ENCODE results near the gene OSBPL10.
A peak's percentile ranks its signal among the peaks of the same experiment; 100 is the strongest.
"Not testable (repeated sequence)": the region's sequence is repeated elsewhere in the genome, so short reads cannot be mapped to it uniquely, and the experiment has no call there.

OSBPL10 gene

GRCh38 chr3:31868236-31868635 is 112.8 kb downstream of the OSBPL10 start:
- H3K9ac ChIP-seq (ENCODE audit: low read length), result no peak overlapping the region
- TF ChIP-seq, protein P1, sequence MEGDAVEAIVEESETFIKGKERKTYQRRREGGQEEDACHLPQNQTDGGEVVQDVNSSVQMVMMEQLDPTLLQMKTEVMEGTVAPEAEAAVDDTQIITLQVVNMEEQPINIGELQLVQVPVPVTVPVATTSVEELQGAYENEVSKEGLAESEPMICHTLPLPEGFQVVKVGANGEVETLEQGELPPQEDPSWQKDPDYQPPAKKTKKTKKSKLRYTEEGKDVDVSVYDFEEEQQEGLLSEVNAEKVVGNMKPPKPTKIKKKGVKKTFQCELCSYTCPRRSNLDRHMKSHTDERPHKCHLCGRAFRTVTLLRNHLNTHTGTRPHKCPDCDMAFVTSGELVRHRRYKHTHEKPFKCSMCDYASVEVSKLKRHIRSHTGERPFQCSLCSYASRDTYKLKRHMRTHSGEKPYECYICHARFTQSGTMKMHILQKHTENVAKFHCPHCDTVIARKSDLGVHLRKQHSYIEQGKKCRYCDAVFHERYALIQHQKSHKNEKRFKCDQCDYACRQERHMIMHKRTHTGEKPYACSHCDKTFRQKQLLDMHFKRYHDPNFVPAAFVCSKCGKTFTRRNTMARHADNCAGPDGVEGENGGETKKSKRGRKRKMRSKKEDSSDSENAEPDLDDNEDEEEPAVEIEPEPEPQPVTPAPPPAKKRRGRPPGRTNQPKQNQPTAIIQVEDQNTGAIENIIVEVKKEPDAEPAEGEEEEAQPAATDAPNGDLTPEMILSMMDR (IDR thresholded peaks at IDR 0.05; ENCODE audit: low read depth, low read length), result no peak
- TF ChIP-seq EZH2phosphoT487 (IDR thresholded peaks at IDR 0.05; ENCODE audit: low read depth), result no peak
- no peak overlapping the region for H3K4me3 ChIP-seq (ENCODE audit: low read length)
- H3K9me3 ChIP-seq (ENCODE audit: insufficient read depth, low read length), result no peaks in the 10 kb centered on the region
- no peak overlapping the region for H2AFZ ChIP-seq (ENCODE audit: low read depth, low read length)
- H4K20me1 ChIP-seq (ENCODE audit: insufficient read depth, low read length), result no peaks in the 10 kb centered on the region
- peaks cover 26% of the 10 kb centered on the region for H3K4me1 ChIP-seq (ENCODE audit: low read length)
- no peak overlapping the region for H3K27ac ChIP-seq (ENCODE audit: low read length)
- H3K27me3 ChIP-seq (ENCODE audit: low read depth, low read length), result no peaks in the 10 kb centered on the region
- peaks cover under 1% of the 10 kb centered on the region for H3K36me3 ChIP-seq (replicated peaks; ENCODE audit: low read depth, low read length)
- H3K79me2 ChIP-seq (ENCODE audit: low read length), result no peaks in the 10 kb centered on the region
- H3K4me2 ChIP-seq (ENCODE audit: low read length), result no peak overlapping the region

GRCh38 chr3:31862666-31863279 is 118.3 kb downstream of the OSBPL10 start:
- peaks cover 7% of the 10 kb centered on the region for H3K79me2 ChIP-seq (ENCODE audit: low read length)
- no peak overlapping the region for H2AFZ ChIP-seq (ENCODE audit: low read depth, low read length)
- H3K27me3 ChIP-seq (ENCODE audit: low read depth, low read length), result no peaks in the 10 kb centered on the region
- H3K36me3 ChIP-seq (replicated peaks; ENCODE audit: low read depth, low read length), result peaks cover 16% of the 10 kb centered on the region
- H3K4me2 ChIP-seq (ENCODE audit: low read length), result no peak overlapping the region
- H3K9me3 ChIP-seq (ENCODE audit: insufficient read depth, low read length), result no peaks in the 10 kb centered on the region
- TF ChIP-seq, protein P1 (IDR thresholded peaks at IDR 0.05; ENCODE audit: low read depth, low read length), result no peak
- TF ChIP-seq EZH2phosphoT487 (IDR thresholded peaks at IDR 0.05; ENCODE audit: low read depth), result no peak
- H3K4me3 ChIP-seq (ENCODE audit: low read length), result no peak overlapping the region
- H3K27ac ChIP-seq (ENCODE audit: low read length), result no peak overlapping the region
- H3K9ac ChIP-seq (ENCODE audit: low read length), result no peak overlapping the region
- peaks cover 50% of the 10 kb centered on the region for H3K4me1 ChIP-seq (ENCODE audit: low read length)
- no peaks in the 10 kb centered on the region for H4K20me1 ChIP-seq (ENCODE audit: insufficient read depth, low read length)

DNA sequence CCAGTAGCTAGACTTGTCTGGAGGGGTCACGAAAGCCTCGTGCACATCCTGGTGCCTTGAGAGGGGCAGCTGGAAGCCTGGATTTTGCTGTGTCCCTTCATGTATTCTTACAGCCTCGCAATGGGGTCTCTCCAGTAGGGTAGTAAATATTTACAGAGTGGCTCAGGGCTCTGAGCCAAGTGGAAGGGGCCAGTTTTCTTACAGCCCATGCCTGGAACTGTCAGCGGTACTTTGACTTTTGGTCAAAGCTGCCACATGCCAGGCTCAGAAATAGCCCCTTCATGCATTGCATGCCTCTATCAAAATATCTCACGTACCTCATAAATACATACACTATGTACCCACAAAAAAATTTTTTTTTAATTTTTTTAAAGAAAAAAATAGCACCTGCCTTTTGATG is 119.2 kb downstream of the OSBPL10 start:
- Histone ChIP-seq H3K9ac (ENCODE audit: low read length) (no peak overlapping the region), H3K27ac (ENCODE audit: low read length) (no peak overlapping the region), H3K4me2 (ENCODE audit: low read length) (peak overlapping the region; percentile 48), H3K4me1 (ENCODE audit: low read length) (peaks cover 51% of the 10 kb centered on the region), H3K36me3 (replicated peaks; ENCODE audit: low read depth, low read length) (peaks cover 16% of the 10 kb centered on the region), H3K4me3 (ENCODE audit: low read length) (no peak overlapping the region), H3K9me3 (ENCODE audit: insufficient read depth, low read length) (no peaks in the 10 kb centered on the region), H3K79me2 (ENCODE audit: low read length) (peaks cover 7% of the 10 kb centered on the region), H4K20me1 (ENCODE audit: insufficient read depth, low read length) (no peaks in the 10 kb centered on the region), H3K27me3 (ENCODE audit: low read depth, low read length) (no peaks in the 10 kb centered on the region), H2AFZ (ENCODE audit: low read depth, low read length) (no peak overlapping the region)
- TF ChIP-seq, protein P1 (IDR thresholded peaks at IDR 0.05; ENCODE audit: low read depth, low read length), result no peak
- TF ChIP-seq EZH2phosphoT487 (IDR thresholded peaks at IDR 0.05; ENCODE audit: low read depth), result no peak

DNA sequence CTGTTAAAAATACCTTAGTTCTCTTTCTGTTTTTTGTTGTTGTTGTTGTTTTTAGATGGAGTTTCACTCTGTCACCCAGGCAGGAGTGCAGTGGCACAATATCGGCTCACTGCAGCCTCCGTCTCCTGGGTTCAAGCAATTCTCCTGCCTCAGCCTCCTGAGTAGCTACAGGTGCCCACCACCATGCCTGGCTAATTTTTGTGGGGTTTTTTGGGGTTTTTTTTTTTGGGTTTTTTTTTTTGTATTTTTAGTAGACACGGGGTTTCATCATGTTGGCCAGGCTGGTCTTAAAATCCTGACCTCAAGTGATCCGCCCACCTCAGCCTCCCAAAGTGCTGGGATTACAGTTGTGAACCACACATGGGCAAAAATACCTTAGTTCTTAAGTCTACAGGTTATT is 120.4 kb downstream of the OSBPL10 start:
- H3K27ac ChIP-seq (ENCODE audit: low read length), result peak overlapping the region; percentile 27
- H3K9ac ChIP-seq (ENCODE audit: low read length), result peak overlapping the region; percentile 14; the same call in 1 of the 2 replicates
- peaks cover 51% of the 10 kb centered on the region for H3K4me1 ChIP-seq (ENCODE audit: low read length)

More for the DNA sequence above, 120.4 kb downstream of the OSBPL10 start:
- H3K9me3 ChIP-seq (ENCODE audit: insufficient read depth, low read length); H4K20me1 ChIP-seq (ENCODE audit: insufficient read depth, low read length); H3K79me2 ChIP-seq (ENCODE audit: low read length); H3K27me3 ChIP-seq (ENCODE audit: low read depth, low read length): not testable (repeated sequence)
- Histone ChIP-seq H3K4me2 (ENCODE audit: low read length) (peak overlapping the region; percentile 48), H3K4me3 (ENCODE audit: low read length) (peak overlapping the region; percentile 2; the same call in 1 of the 2 replicates), H2AFZ (ENCODE audit: low read depth, low read length) (0 out of 2 replicates have a peak overlapping the region, but pooled peaks have one; percentile 5), H3K36me3 (replicated peaks; ENCODE audit: low read depth, low read length) (peaks cover 16% of the 10 kb centered on the region)
